Measurements from ENCODE around the gene ENTPD2. TPM values are rescaled to one million over a fixed set of nuclear protein-coding genes. Genes with fewer than 3 reads are reported as not detected.

Gene ENTPD2
- total and polyA plus RNA-seq, 9 of the 15 experiments (the other 6 are each of a cell fraction or from before 2014, with no cell fraction given), result 0.04 to 0.60 (median 0.14) TPM; not detected in 4

GRCh38 chr9:137046088-137046787, 7.6 kb downstream of the ENTPD2 start, which contains the start of gene NPDC1 (continued):
- TF ChIP-seq ZBTB40 (IDR thresholded peaks at IDR 0.05), result 0 out of 2 replicates have a peak, but pooled peaks have one; percentile 42
- TF ChIP-seq ZBTB40 (CRISPR knock-in tag; IDR thresholded peaks at IDR 0.05), result no peak
- TF ChIP-seq CREM (IDR thresholded peaks at IDR 0.05; ENCODE audit: low read depth), result peak; percentile 39; the same call in 1 of the 2 replicates
- peak; percentile 91 for TF ChIP-seq PRMT5 (CRISPR knock-in tag; IDR thresholded peaks at IDR 0.05)
- TF ChIP-seq GTF2E2 (tag; IDR thresholded peaks at IDR 0.05), result no peak
- TF ChIP-seq E2F1 (CRISPR knock-in tag; IDR thresholded peaks at IDR 0.05), result no peak; the same call in 1 of the 2 replicates
- TF ChIP-seq POLR3G (IDR thresholded peaks at IDR 0.05; ENCODE audit: extremely low read depth, insufficient read length, insufficient replicate concordance), result no peak
- peak; percentile 45; the same call in 1 of the 2 replicates for TF ChIP-seq MTA3 (IDR thresholded peaks at IDR 0.05; ENCODE audit: borderline replicate concordance)
- no peak for TF ChIP-seq FOXJ3 (CRISPR knock-in tag; IDR thresholded peaks at IDR 0.05)
- no peak for TF ChIP-seq ZNF655 (CRISPR knock-in tag; IDR thresholded peaks at IDR 0.05)
- no peak for TF ChIP-seq PHF20 (IDR thresholded peaks at IDR 0.05; ENCODE audit: partially characterized antibody)
- peak in 1 of 2 experiments; percentile 63; a peak in 2 of 4 replicates for TF ChIP-seq HDAC1 (IDR thresholded peaks at IDR 0.05)
- peak; percentile 50 to 81; a peak in 3 of 4 replicates for TF ChIP-seq RAD21 (CRISPR knock-in tag; conservative IDR thresholded peaks at IDR 0.05 in 1 of 2, IDR thresholded peaks at IDR 0.05 in 1 of 2)
- TF ChIP-seq ZKSCAN8 (CRISPR knock-in tag; IDR thresholded peaks at IDR 0.05), result no peak
- TF ChIP-seq TGIF2 (CRISPR knock-in tag; IDR thresholded peaks at IDR 0.05), result 0 out of 2 replicates have a peak, but pooled peaks have one; percentile 48
- no peak for TF ChIP-seq NCOA2 (IDR thresholded peaks at IDR 0.05; ENCODE audit: partially characterized antibody in 2 of 2)

Measured in K562 (cell line).